Measurements from ENCODE around the gene RPP40.

RPP40 gene

GRCh38 chr6:4964675-4965561, 38.9 kb downstream of the RPP40 start (continued):
- TF ChIP-seq PRDM4 (tag by site-specific recombination; IDR thresholded peaks at IDR 0.05) = no peak
- TF ChIP-seq ZSCAN18 (tag by site-specific recombination; IDR thresholded peaks at IDR 0.05) = no peak
- no peak for TF ChIP-seq ZNF621 (tag by site-specific recombination; IDR thresholded peaks at IDR 0.05)
- no peak for TF ChIP-seq ZNF658 (tag by site-specific recombination; IDR thresholded peaks at IDR 0.05)
- no peak for TF ChIP-seq HOXA7 (CRISPR knock-in tag; IDR thresholded peaks at IDR 0.05; ENCODE audit: borderline replicate concordance)
- no peak for TF ChIP-seq ZNF26 (tag by site-specific recombination; IDR thresholded peaks at IDR 0.05)
- TF ChIP-seq ZNF530 (tag by site-specific recombination; IDR thresholded peaks at IDR 0.05; ENCODE audit: low read depth) = no peak
- no peak for TF ChIP-seq BCL11A (tag by site-specific recombination; IDR thresholded peaks at IDR 0.05; ENCODE audit: low read depth)
- TF ChIP-seq OSR2 (tag by site-specific recombination; IDR thresholded peaks at IDR 0.05) = no peak
- TF ChIP-seq ZNF239 (tag by site-specific recombination; IDR thresholded peaks at IDR 0.05) = no peak
- no peak for TF ChIP-seq ZNF501 (tag by site-specific recombination; IDR thresholded peaks at IDR 0.05)
- no peak for TF ChIP-seq ZNF830 (tag by site-specific recombination; IDR thresholded peaks at IDR 0.05; ENCODE audit: low read depth)
- no peak for TF ChIP-seq ZNF510 (tag by site-specific recombination; IDR thresholded peaks at IDR 0.05; ENCODE audit: insufficient replicate concordance)

- no peaks in the 10 kb centered on the region for H3K9me3 ChIP-seq (ENCODE audit: control insufficient read depth, insufficient read depth, low read depth, low read length)
- CTCF ChIA-PET = no interaction called here
- H3K27ac ChIP-seq (ENCODE audit: extremely low read depth, low read depth, low read length) = no peak overlapping the region
- POLR2A ChIA-PET = interaction anchor here (0.7 kb wide), 1 partner anchor 20 kb away, joined by 7 read pairs; no protein-coding TSS in a partner anchor
- no peaks in the 10 kb centered on the region for H3K4me1 ChIP-seq (ENCODE audit: control insufficient read depth, insufficient read depth, low read length)
- H3K4me3 ChIP-seq (ENCODE audit: low read depth, low read length) = no peak overlapping the region
- H3K36me3 ChIP-seq (ENCODE audit: control insufficient read depth in 2 of 2, insufficient read depth in 1 of 2, low read length in 2 of 2) = no peaks in the 10 kb centered on the region
- no peak for TF ChIP-seq ZSCAN23 (tag by site-specific recombination; IDR thresholded peaks at IDR 0.05)
- TF ChIP-seq ZBTB7A (tag by site-specific recombination; IDR thresholded peaks at IDR 0.05; ENCODE audit: low read depth) = no peak
- no peak for TF ChIP-seq ZNF792 (tag by site-specific recombination; IDR thresholded peaks at IDR 0.05)
- no peak for TF ChIP-seq SP7 (tag by site-specific recombination; IDR thresholded peaks at IDR 0.05)
- no peak for TF ChIP-seq ZSCAN18 (tag by site-specific recombination; IDR thresholded peaks at IDR 0.05)
- no peak for TF ChIP-seq ZNF335 (tag by site-specific recombination; conservative IDR thresholded peaks at IDR 0.05)
- no peak for TF ChIP-seq ATF2 (tag by site-specific recombination; IDR thresholded peaks at IDR 0.05; ENCODE audit: low read depth)
- TF ChIP-seq PRDM10 (tag by site-specific recombination; IDR thresholded peaks at IDR 0.05) = no peak
- no peak for TF ChIP-seq ZNF561 (tag by site-specific recombination; IDR thresholded peaks at IDR 0.05; ENCODE audit: borderline replicate concordance)
- TF ChIP-seq BCL6B (tag by site-specific recombination; IDR thresholded peaks at IDR 0.05) = no peak
These were observed 40.9 kb downstream of the RPP40 start for GRCh38 chr6:4962905-4963304.
